Stimulated activated CD4-positive, alpha-beta T cell treated with anti-CD3 and anti-CD28 coated beads, Interleukin-2, amount 100 ng/mL, for 4 hours (primary cell): Measurements from ENCODE around the gene CTBP1.
"Not testable (repeated sequence)": the region's sequence is repeated elsewhere in the genome, so short reads cannot be mapped to it uniquely, and the experiment has no call there.

ENCODE experiments used
- DNase-seq: peaks from one replicate; pipeline ENCODE4 v3.0.0-alpha.2; 2020; ENCODE audit warnings: low read depth

The CTBP1 gene

GRCh38 chr4:1237981-1238675, 10.8 kb downstream of the CTBP1 start:
- no peak for DNase-seq

- DNase-seq = not testable (repeated sequence)
Observed at GRCh38 chr4:1237261-1237660, 11.7 kb downstream of the CTBP1 start.

GRCh38 chr4:1236836-1237235, 12.1 kb downstream of the CTBP1 start:
- DNase-seq = not testable (repeated sequence)

GRCh38 chr4:1236103-1236641, 12.8 kb downstream of the CTBP1 start:
- no peak for DNase-seq

- DNase-seq = no peak
Observed at GRCh38 chr4:1235381-1236102, 13.4 kb downstream of the CTBP1 start.

GRCh38 chr4:1234811-1235292, 14.1 kb downstream of the CTBP1 start:
- no peak for DNase-seq

GRCh38 chr4:1234309-1234695, 14.6 kb downstream of the CTBP1 start:
- no peak for DNase-seq

GRCh38 chr4:1233641-1234308, 15.2 kb downstream of the CTBP1 start:
- no peak for DNase-seq

- no peak for DNase-seq
Observed at GRCh38 chr4:1232661-1233621, 16.0 kb downstream of the CTBP1 start.

- DNase-seq = no peak
Observed at GRCh38 chr4:1231637-1232360, 17.1 kb downstream of the CTBP1 start.

GRCh38 chr4:1230971-1231636, 17.8 kb downstream of the CTBP1 start:
- DNase-seq = no peak

- DNase-seq = no peak
Observed at GRCh38 chr4:1230316-1230715, 18.6 kb downstream of the CTBP1 start.

- DNase-seq = no peak
Observed at GRCh38 chr4:1229117-1229849, 19.6 kb downstream of the CTBP1 start.

- no peak for DNase-seq
Observed at GRCh38 chr4:1227816-1228215, 21.1 kb downstream of the CTBP1 start.

GRCh38 chr4:1226598-1226997, 22.3 kb downstream of the CTBP1 start:
- DNase-seq = no peak

GRCh38 chr4:1226144-1226481, 22.8 kb downstream of the CTBP1 start:
- DNase-seq = no peak

- DNase-seq = no peak
Observed at GRCh38 chr4:1225272-1226143, 23.4 kb downstream of the CTBP1 start.
